Stomach smooth muscle (tissue), 2 donors: ENCODE data around the gene RBM17.

Experiments
- H3K27ac ChIP-seq: one replicate; pipeline ENCODE4 v1.7.0; 2013; ENCODE audit warnings: mild to moderate bottlenecking, low read length, inconsistent platforms
- H3K27me3 ChIP-seq, 2 donors: one replicate each; pipeline ENCODE4 v1.7.0; 2013; ENCODE audit warnings: low read length in 2 of 2; ENCODE audit not compliant: insufficient read depth in 2 of 2, control insufficient read depth in 1 of 2
- H3K36me3 ChIP-seq, 2 donors: one replicate each; pipeline ENCODE4 v1.7.0; 2013; ENCODE audit warnings: low read length in 2 of 2; ENCODE audit not compliant: control insufficient read depth in 2 of 2, insufficient read depth in 2 of 2
- H3K4me1 ChIP-seq: one replicate; pipeline ENCODE4 v1.7.0; 2013; ENCODE audit warnings: low read length; ENCODE audit not compliant: control insufficient read depth, insufficient read depth
- H3K4me3 ChIP-seq, 2 donors: one replicate each; pipeline ENCODE4 v1.7.0; 2013; ENCODE audit warnings: low read length in 2 of 2
- H3K9ac ChIP-seq, 2 donors: one replicate each; pipeline ENCODE4 v1.7.0; 2013; ENCODE audit warnings: low read length in 2 of 2, mild to moderate bottlenecking in 1 of 2
- H3K9me3 ChIP-seq, 2 donors: one replicate each; pipeline ENCODE4 v1.7.0; 2013; ENCODE audit warnings: low read length in 2 of 2; ENCODE audit not compliant: control insufficient read depth in 2 of 2
- donor health status: healthy.
- donor health status: Pancreatic carcinoma.

Gene RBM17

DNA sequence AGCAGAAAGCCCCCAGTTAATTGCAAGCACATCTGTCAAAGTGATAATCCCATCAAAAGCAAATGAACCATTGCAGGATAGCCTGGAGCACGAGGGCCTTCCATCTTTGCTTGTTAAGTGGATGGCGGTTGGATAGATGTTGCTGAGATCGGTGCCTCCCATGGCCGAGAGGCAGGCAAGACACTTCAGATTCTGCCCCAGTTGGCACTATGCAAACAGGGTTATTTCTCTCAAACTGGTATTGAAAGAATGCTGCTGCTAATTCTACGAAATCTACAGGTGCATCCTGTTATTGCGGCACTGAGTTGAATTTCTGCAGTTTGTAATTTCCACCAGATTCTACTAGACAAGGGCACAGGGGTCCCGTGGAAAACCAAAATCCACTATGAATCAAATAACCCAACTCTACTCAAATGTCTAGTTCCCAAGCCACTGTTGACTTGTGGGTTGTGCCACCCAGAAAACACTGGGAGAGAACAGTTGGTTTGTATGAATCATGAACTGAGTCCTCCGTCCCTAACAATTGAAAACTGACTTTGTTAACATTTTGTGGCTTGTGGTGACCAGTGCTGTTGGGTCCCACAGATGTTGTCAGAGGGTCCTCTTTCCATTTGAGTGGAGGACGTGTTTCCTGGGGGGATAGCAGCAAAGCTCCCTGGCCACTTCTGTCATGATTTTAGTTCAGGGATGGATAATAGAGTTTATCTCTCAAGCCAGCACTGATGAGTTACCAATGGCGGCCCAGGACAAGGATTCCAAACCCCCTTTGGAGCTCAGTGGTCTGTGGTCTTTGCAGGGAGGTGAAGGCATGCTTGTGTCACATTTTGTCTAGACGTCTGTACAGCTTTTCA is 19.5 kb upstream of the RBM17 start:
- H3K27me3 ChIP-seq = no peaks in the 10 kb centered on the region
- H3K27ac ChIP-seq = no peak overlapping the region
- H3K4me1 ChIP-seq = no peaks in the 10 kb centered on the region
- no peaks in the 10 kb centered on the region for H3K36me3 ChIP-seq
- H3K9ac ChIP-seq = no peak overlapping the region
- H3K4me3 ChIP-seq = no peak overlapping the region
- H3K9me3 ChIP-seq = no peaks in the 10 kb centered on the region

GRCh38 chr10:6070660-6071059 is 18.2 kb upstream of the RBM17 start:
- Histone ChIP-seq H3K27me3 (peaks cover 0 to 3% of the 10 kb centered on the region in 2 donors), H3K9ac (no peak overlapping the region), H3K36me3 (no peaks in the 10 kb centered on the region), H3K27ac (no peak overlapping the region), H3K9me3 (no peaks in the 10 kb centered on the region), H3K4me1 (no peaks in the 10 kb centered on the region), H3K4me3 (no peak overlapping the region)

- no peak overlapping the region for H3K4me3 ChIP-seq
- no peaks in the 10 kb centered on the region for H3K4me1 ChIP-seq
- H3K27ac ChIP-seq = no peak overlapping the region
- peaks cover 0 to 3% of the 10 kb centered on the region in 2 donors for H3K27me3 ChIP-seq
- no peaks in the 10 kb centered on the region for H3K36me3 ChIP-seq
- H3K9me3 ChIP-seq = no peaks in the 10 kb centered on the region
- no peak overlapping the region for H3K9ac ChIP-seq
These were observed 17.4 kb upstream of the RBM17 start for GRCh38 chr10:6071181-6072175.

- H3K27me3 ChIP-seq = peaks cover 0 to 7% of the 10 kb centered on the region in 2 donors
- H3K9me3 ChIP-seq = no peaks in the 10 kb centered on the region
- H3K4me1 ChIP-seq = no peaks in the 10 kb centered on the region
- no peak overlapping the region for H3K4me3 ChIP-seq
- no peak overlapping the region for H3K9ac ChIP-seq
- H3K27ac ChIP-seq = no peak overlapping the region
- no peaks in the 10 kb centered on the region for H3K36me3 ChIP-seq
These were observed 16.5 kb upstream of the RBM17 start for GRCh38 chr10:6072215-6072934.

DNA sequence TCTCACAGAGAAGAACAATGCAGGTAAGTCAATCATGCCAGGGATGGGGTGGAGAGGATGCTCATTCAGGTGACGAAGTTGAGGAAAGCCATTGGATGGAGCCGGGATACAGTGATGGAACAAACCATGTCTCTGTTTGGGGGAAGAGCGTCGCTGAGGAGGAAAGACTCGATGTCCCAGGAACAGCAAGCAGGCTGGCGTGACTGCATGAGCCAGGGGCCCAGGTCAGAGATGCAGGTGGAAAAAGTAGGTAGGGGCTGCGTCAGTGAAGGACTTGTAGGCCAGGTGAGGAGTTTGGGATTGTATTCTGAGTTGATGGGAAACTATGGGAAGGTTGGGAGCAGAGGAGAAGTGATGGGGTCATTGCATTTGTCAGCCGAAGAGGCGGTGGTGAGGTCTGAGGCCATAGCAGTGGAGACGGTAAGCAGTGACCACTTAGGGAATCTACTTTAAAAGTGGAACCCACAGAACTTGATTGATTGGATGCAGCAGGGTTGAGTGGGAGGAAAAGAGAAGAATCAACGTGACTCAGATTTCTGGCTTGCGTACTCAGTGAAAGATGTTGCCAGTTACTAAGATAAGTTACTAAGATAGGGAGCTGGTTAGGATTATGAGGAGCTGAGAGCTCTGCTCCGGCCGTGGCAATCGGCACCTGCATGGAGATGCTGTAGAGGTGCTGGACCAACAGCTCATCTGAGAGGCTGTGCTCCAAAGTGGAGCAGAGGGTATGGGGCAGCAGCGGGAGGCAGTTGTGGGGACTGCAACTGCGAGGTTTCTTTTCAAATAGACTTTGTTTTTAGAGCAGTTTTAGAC is 14.1 kb upstream of the RBM17 start:
- no peaks in the 10 kb centered on the region for H3K9me3 ChIP-seq
- H3K9ac ChIP-seq = no peak overlapping the region
- H3K36me3 ChIP-seq = no peaks in the 10 kb centered on the region
- no peak overlapping the region for H3K4me3 ChIP-seq
- H3K4me1 ChIP-seq = no peaks in the 10 kb centered on the region
- peaks cover 0 to 15% of the 10 kb centered on the region in 2 donors for H3K27me3 ChIP-seq
- no peak overlapping the region for H3K27ac ChIP-seq

- H3K27me3 ChIP-seq = peaks cover 0 to 15% of the 10 kb centered on the region in 2 donors
- no peak overlapping the region for H3K4me3 ChIP-seq
These were observed 11.7 kb upstream of the RBM17 start for GRCh38 chr10:6077071-6077675.

DNA sequence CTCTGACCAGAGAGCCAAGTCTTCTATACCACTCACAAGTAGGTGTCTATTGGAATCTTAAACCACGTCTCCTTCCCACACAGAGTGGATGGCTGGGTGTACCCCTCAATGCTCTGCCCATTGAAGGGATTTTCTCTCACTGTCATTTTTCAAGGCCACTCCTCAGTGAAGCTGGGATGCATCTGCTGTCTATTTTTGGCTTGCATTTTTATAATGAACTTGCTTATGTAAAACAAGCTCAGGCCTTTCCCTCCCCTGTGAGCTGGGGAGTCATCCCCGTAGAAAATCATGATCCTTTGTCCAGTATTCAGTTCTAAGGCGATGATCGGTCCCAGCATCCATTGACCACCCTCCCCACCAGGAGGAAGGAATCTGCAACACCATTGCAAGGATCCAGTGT is 9.8 kb upstream of the RBM17 start:
- Histone ChIP-seq H3K27ac (no peak overlapping the region), H3K4me1 (peaks cover 3% of the 10 kb centered on the region), H3K27me3 (peaks cover 3 to 20% of the 10 kb centered on the region in 2 donors), H3K4me3 (no peak overlapping the region), H3K36me3 (no peaks in the 10 kb centered on the region), H3K9ac (no peak overlapping the region), H3K9me3 (no peaks in the 10 kb centered on the region)

More at GRCh38 chr10:6077071-6077675, 11.7 kb upstream of the RBM17 start:
- Histone ChIP-seq H3K9me3 (no peaks in the 10 kb centered on the region), H3K9ac (no peak overlapping the region), H3K36me3 (no peaks in the 10 kb centered on the region), H3K27ac (no peak overlapping the region), H3K4me1 (no peaks in the 10 kb centered on the region)

DNA sequence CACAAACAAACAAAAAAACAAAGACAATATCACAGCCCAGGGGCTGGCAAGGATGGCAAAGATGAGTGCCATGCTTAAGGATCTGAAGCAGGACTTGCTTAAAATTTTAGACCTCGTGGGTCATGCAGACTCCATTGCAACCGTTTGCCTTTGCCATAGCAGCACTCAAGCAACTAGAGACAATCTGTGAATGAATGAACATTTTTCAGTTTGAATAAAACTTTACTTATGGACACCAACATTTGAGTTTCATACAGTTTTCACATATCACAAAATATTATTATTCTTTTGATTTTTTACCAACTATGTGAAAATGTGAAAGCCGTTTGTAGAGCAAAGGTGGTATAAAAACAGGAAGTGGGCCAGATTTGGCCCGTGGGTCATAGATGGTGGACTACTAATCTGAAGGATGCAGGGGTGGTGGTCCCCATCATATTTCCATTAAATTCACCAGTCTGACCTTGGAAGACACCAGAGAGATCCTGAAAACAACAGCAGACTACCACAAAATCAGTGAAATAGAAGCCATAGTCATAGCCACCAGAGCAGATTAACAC is 8.3 kb upstream of the RBM17 start:
- Histone ChIP-seq H3K9me3 (no peaks in the 10 kb centered on the region), H3K4me1 (peaks cover 3% of the 10 kb centered on the region), H3K36me3 (no peaks in the 10 kb centered on the region), H3K27me3 (peaks cover 3 to 18% of the 10 kb centered on the region in 2 donors), H3K27ac (no peak overlapping the region), H3K4me3 (no peak overlapping the region), H3K9ac (no peak overlapping the region)

DNA sequence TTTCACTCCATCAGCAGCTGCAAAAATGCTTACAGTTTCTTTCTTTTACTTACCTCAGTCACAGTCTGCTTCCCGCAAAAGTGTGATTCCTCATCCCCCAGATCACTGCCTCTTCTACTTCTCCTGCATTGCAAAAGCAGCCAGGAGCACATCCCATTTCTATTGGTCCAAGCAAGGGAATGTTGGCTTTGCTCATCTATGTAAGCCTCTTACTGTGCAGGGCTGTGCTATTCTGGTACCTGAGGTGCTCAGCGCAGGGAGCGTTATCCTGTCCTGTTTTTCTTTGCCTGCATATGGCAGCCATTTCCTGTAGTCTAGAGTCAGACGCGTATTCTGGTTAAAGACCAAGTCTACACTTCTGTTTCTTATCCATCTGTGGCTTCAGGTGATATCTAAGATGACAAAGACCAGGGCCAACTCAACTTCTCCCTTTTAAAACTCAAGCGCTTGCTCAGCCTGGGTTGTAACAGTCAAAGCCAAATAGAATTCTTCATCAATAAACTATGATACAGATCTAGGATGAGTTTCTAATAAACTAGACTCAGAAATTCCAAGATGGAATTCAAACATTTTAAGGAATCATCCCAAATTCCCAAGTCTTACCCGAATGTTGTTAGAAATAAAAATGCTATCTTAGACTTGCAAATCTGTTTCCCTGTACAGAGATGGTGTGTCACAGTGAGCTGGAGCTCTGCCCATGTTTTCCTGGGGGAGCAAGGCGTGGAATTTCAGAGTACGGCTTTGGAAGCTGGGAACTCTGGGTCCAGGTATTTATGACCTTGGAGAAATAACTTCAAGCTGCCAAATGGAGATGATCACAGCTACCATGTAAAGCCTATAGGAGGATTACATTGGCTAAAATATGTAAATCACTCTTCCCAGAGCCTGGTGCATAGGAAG is 6.1 kb upstream of the RBM17 start:
- H3K27ac ChIP-seq = no peak overlapping the region

More for the DNA sequence above, 6.1 kb upstream of the RBM17 start:
- no peak overlapping the region for H3K4me3 ChIP-seq
- H3K36me3 ChIP-seq = no peaks in the 10 kb centered on the region
- peaks cover 3 to 10% of the 10 kb centered on the region in 2 donors for H3K27me3 ChIP-seq
- no peaks in the 10 kb centered on the region for H3K9me3 ChIP-seq
- H3K9ac ChIP-seq = no peak overlapping the region
- H3K4me1 ChIP-seq = peaks cover 12% of the 10 kb centered on the region
